H1 (cell line): ENCODE data around the gene RNF220. TPM values are rescaled to one million over a fixed set of nuclear protein-coding genes. Genes with fewer than 3 reads are reported as not detected.

Experiments
- ASH2L ChIP-seq: fragments of 200-600, 300-600 bp; sonication (generic); IDR thresholded peaks from one replicate; pipeline ENCODE4 v1.7.1; 2017; ENCODE audit warnings: low read length
- ATF2 ChIP-seq: IDR thresholded peaks from 2 replicates; pipeline ENCODE4 v1.6.1; 2012; ENCODE audit warnings: low read length, inconsistent platforms
- CEBPB ChIP-seq: IDR thresholded peaks from 2 replicates; pipeline ENCODE4 v1.6.1; 2012; ENCODE audit warnings: low read depth, low read length
- EP300 ChIP-seq, 2 experiments: IDR thresholded peaks; 1 replicate in 1 of 2; 2 replicates in 1 of 2; pipeline ENCODE4 v1.6.1; 2011 to 2012; ENCODE audit warnings: low read depth in 2 of 2, low read length in 2 of 2, mild to moderate bottlenecking in 2 of 2, borderline replicate concordance in 1 of 2, inconsistent platforms in 1 of 2, moderate library complexity in 1 of 2
- EZH2 ChIP-seq: fragments of 200-600 bp; sonication (generic); IDR thresholded peaks from 2 replicates; pipeline ENCODE4 v1.7.1; 2012; ENCODE audit warnings: low read depth, mild to moderate bottlenecking, moderate library complexity, low read length, inconsistent platforms; ENCODE audit not compliant: severe bottlenecking
- NRF1 ChIP-seq: IDR thresholded peaks from 2 replicates; pipeline ENCODE4 v1.6.1; 2011; ENCODE audit warnings: mild to moderate bottlenecking, low read depth, low read length, improper control_type of control experiment
- RFX5 ChIP-seq: IDR thresholded peaks from 2 replicates; pipeline ENCODE4 v1.6.1; 2011; ENCODE audit warnings: low read depth, low read length, improper control_type of control experiment, borderline replicate concordance
- SIN3A ChIP-seq, 2 experiments: IDR thresholded peaks in 1 of 2; conservative IDR thresholded peaks in 1 of 2; 2 replicates each; pipeline ENCODE4 v1.6.1; 2011 to 2012; ENCODE audit warnings: low read length in 2 of 2, improper control_type of control experiment in 1 of 2, low read depth in 1 of 2, mild to moderate bottlenecking in 1 of 2
- SRF ChIP-seq: IDR thresholded peaks from 2 replicates; pipeline ENCODE4 v1.6.1; 2011; ENCODE audit warnings: mild to moderate bottlenecking, low read depth, low read length, moderate library complexity
- TBP ChIP-seq: IDR thresholded peaks from 2 replicates; pipeline ENCODE4 v1.6.1; 2011; ENCODE audit warnings: low read depth, low read length, improper control_type of control experiment
- ZNF274 ChIP-seq: IDR thresholded peaks from 2 replicates; pipeline ENCODE4 v1.7.0; 2012; ENCODE audit warnings: low read length, borderline replicate concordance; ENCODE audit errors: extremely low read depth
- polyA plus RNA-seq, 7 experiments: library from polyadenylated mRNA; depleted of rRNA in 3 of 7; stranded (reverse) in 5 of 7; unstranded in 2 of 7; fragments of >200 nt in 5 of 7; fragments of 200-250 nt in 2 of 7; gene quantifications; 1 replicate in 5 of 7; 2 replicates in 1 of 7; 4 replicates in 1 of 7; pipeline versions ENCODE4 v1.2.1 to v1.2.3, GENCODE V29; 2011 to 2013; ENCODE audit warnings: missing spikeins in 2 of 7, mixed read lengths in 2 of 7
- total RNA-seq: library from RNA; stranded (reverse); fragmentation: NEBNext Ultra II Directional; extraction: Animal tissue kit (Norgen Biotek cat#: 25700); gene quantifications from 2 replicates; pipeline ENCODE4 v1.2.1, GENCODE V29; 2021

The RNF220 gene
- total and polyA plus RNA-seq, 2 of the 8 experiments (the other 6 are each of a cell fraction or from before 2014, with no cell fraction given) = 123 to 160 TPM

- TF ChIP-seq ATF2 (no peak), ZNF274 (no peak), RFX5 (no peak), EZH2 (no peak), CEBPB (no peak), ASH2L (no peak), EP300 (IDR thresholded peaks at IDR 0.05; ENCODE audit: borderline replicate concordance in 1 of 2, low read depth in 2 of 2, low read length in 2 of 2) (no peak), TBP (no peak), SIN3A (conservative IDR thresholded peaks at IDR 0.05 in 1 of 2, IDR thresholded peaks at IDR 0.05 in 1 of 2; ENCODE audit: low read depth in 1 of 2, low read length in 2 of 2) (no peak), NRF1 (no peak), SRF (no peak)
- TF ChIP-seq, all 59 proteins: peak for 0
Measured at GRCh38 chr1:44636083-44636687, 231.1 kb downstream of the RNF220 start (continued).
